ENCODE data around the gene ATP6V0E1.
"Not testable (repeated sequence)": the region's sequence is repeated elsewhere in the genome, so short reads cannot be mapped to it uniquely, and the experiment has no call there.

ATP6V0E1 gene

DNA sequence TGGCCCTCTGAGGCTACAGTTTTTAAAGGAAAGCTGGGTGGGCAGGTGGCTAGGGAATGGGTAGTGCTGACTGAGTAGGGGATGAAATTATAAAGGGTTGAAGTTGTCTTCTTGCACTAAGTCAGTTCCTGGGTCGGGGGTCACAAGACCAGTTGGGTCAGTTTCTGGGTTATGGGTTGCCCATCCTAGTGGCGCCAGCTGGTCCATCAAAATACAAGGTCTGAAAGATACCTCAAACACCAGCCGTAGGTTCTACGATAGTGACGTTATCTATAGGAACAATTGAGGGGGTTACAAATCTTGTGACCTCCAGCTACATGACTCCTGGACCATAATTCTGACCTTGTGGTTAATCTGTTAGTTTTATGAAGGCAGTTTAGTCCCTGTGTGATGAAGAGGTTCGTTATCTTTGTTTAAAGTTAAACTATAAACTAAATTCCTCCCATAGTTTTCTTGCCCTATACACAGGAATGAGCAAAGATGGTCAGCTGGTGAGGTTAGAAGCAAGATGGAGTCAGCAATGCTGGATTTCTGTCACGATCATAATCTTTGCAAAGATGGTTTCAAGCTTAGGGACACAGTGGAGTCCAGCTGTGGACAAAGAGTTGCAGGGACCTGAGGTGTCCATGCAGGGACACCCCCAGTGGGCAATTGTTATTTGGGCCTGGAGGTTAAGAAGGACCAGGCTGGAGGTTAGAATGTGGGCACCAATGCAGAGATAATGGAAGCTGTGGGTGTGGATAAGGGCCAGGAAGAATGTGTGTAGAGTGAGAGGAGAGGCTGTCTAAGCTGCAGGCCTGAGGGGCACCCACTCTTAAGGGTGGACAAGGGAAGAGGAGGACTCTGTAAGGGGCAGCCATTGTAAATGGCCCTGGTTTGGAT, 58.6 kb downstream of the ATP6V0E1 start:
- no peak for DNase-seq

- no peak for DNase-seq
Observed at GRCh38 chr5:173042763-173043107, 59.2 kb downstream of the ATP6V0E1 start.

DNA sequence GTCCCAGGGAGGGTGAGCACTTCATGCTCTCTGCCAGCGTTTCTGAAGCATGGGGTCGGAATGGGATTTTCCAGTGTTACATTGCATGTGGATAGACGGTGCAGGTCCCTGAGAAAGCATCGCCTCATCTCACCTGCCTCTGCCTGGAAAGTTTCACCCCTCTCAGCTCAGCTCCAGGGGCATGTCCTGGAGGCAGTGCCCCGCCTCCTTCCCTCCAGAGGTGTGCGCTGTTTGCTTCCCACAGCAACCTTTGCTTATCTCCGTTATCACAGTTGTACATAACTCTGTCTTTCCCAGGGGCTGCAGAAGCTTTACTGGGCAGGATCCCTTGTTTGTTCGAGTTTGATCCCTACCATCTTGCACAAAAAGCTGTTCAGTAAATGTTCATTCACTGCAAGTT, 61.9 kb downstream of the ATP6V0E1 start:
- DNase-seq: no peak

GRCh38 chr5:173047096-173047837, 63.7 kb downstream of the ATP6V0E1 start:
- not testable (repeated sequence) for DNase-seq

GRCh38 chr5:173047838-173048105, 64.2 kb downstream of the ATP6V0E1 start:
- DNase-seq: no peak

GRCh38 chr5:173050791-173051190, 67.2 kb downstream of the ATP6V0E1 start:
- DNase-seq: no peak

DNA sequence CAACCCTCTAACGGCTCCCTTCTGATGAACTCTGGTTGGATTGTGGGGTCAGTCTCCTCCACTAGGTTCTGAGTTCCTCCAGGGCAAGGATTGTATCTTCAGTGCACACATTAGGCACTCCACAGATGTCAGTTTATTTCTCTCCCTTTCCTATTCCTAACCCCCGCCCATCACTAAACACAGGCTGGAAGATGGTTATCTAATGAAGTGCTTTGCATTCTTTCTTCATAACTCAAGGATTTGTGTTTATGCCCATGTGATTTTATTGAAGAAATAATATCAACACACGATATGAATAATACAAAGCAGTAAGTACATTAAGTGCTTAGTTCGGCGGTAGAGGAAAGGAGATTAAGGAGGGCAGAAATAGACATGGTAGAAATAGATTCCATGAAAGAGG, 68.2 kb downstream of the ATP6V0E1 start:
- no peak for DNase-seq

GRCh38 chr5:173053041-173053440, 69.5 kb downstream of the ATP6V0E1 start:
- DNase-seq: no peak

DNA sequence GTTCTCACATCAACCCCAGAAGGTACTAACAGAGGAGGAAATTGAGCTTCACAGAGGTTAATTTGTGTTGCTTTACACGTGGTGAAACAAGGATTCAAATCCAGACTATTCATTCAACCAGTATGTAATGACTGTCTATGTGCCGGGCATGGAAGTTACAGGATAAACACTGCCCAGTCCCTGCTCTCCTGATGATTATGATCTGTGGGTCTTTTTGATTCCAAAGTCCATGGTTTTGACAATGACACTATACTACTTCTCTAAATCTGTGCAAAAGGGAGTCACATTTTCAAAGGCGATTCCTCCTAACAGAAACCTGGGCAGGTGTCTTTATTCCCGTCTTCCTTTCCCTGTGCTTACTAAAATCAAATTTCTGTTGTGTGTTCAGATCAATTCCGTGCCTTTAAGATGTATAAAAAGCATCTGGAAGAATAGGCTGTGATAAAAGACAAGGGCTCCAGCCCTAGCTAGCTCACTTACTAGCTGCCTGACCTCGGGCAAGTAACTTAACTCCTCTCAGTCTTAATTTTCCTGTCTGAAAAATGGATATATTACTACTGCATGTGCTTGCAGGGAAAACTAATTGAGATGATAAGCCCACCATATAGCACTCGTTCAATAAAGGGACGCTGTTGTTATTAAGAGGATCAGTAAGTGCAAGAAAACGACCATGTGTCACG, 71.6 kb downstream of the ATP6V0E1 start:
- no peak for DNase-seq

GRCh38 chr5:173055722-173055982, 72.1 kb downstream of the ATP6V0E1 start:
- DNase-seq: no peak

- DNase-seq: peak; percentile 99
Observed at GRCh38 chr5:173055983-173056782, 72.6 kb downstream of the ATP6V0E1 start, which contains the start of gene CREBRF. Gene CREBRF, plus strand, starts transcription at chr5:173056352. Its CDS starts 24,424 bp downstream, at chr5:173080776.

- no peak for DNase-seq
Observed at GRCh38 chr5:173056783-173057061, 73.2 kb downstream of the ATP6V0E1 start.

DNA sequence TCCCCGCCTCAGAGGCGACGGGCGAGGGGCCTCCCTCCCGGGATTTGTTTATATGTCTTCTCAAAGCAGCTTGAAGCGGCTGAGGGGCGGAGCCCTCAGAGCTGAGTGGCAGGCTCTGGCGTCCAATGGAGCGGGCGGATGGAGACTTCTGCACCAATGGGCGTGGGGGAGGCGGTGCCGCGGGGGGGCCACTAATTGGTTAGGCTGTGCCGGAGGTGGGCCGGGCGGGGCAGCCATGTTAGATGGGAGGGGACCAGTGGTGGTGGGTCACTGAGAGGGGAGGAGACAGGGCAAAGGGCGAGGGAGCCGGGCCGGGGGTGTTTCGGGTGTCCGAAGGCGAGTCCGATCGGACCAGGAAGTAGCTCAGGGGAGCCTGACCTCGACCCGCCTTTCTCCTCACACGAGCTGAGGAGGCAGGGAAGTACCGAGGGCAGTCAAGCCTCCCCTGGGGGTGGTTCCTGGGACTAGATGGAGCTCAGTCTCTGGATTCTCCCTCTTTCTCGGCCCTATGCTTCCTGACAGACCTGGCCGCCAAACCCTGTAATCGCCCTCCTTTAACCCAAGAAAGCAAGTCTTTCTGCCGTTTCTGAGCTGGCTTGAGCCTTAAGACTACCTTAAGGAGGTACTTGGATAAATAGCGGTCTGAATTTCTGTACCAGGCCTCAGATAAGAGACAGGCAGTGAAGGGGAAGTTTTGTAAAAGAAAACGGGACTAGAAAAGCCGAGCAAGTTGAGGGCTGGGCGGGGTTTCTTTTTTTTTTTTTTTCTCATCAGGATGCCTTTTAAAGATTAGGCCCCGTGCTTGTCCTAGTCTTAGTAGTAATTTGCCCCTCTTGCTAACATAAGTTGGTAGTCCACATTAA, 73.7 kb downstream of the ATP6V0E1 start:
- DNase-seq: peak; percentile 100

DNA sequence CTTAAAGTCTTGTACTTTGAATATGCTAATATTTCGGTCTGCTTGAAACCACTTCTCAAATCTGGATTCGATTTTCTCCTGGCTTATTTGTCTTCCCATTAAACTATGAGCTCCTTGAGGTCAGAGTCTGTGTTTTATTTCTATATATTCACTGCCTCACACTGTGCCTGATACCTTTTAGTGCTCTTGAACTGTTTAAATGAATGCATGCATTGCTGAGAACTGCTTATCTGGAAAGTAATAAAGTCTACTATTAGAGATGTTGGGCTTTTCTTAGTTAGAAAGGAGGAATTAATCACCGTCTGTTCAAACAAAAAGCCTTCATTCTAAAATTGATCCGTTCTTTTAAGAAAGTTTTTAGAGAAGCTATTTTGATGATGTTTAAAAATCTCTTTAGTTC, 78.6 kb downstream of the ATP6V0E1 start:
- DNase-seq: no peak

DNA sequence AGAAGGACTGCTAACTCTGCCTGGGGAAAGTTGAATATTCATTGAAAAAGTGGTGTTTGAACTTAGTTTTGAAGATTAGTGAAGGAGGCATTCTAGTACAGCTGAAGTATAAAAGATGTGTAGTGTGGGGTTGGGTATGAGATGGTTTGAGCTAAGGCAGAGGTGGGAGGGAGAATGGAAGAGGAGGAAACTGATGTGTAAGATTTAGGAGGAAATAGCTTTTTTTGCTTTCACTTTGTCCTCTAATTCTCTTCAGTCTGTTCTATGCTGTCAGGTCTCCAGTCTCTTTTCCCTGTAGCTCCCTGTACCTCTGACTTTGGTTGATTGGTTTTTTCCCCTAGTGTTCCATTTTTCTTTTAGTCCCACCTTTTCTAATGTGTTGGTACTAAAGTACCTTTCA, 81.6 kb downstream of the ATP6V0E1 start:
- no peak for DNase-seq

DNA sequence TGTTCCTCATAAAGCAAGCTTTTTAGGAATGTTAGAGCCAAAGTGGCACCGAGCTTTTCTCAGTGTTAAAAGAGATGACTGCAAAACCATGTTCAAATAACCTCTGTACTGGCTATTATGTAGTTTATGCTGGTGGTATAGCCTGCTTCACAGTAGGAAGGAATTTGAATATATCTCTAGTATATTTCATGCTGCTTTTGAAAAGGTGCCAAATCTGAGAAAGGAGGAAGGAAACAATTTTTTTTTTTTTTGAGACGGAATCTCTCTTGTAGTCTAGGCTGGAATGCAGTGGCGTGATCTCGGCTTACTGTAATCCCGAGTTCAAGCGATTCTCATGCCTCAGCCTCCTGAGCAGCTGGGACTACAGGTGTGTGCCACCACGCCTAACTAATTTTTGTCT, 86.1 kb downstream of the ATP6V0E1 start:
- DNase-seq: no peak

GRCh38 chr5:173075137-173075843, 91.7 kb downstream of the ATP6V0E1 start:
- DNase-seq: no peak

DNA sequence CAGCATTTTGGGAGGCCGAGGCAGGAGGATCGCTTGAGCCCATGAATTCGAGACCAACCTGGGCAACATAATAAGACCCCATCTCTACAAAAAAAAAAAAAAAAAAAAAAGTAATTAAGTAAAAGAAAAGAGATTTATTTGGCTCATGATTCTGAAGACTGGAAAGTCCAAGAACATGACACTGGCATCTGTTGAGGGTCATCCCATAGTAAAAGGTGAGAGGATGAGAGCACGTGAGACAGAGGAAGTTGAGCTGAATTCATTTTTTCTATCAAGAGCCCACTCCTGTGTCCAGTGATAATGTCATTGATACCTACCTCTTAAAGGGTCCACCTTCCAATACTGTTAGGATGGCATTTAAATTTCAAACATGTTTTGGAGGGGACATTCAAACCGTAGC, 92.4 kb downstream of the ATP6V0E1 start:
- no peak for DNase-seq

- not testable (repeated sequence) for DNase-seq
Observed at GRCh38 chr5:173076471-173076870, 92.9 kb downstream of the ATP6V0E1 start.

GRCh38 chr5:173078878-173079277, 95.3 kb downstream of the ATP6V0E1 start:
- DNase-seq: no peak
